ENCODE measurements around the gene MORF4L2.
"Not testable (repeated sequence)": the region's sequence is repeated elsewhere in the genome, so short reads cannot be mapped to it uniquely, and the experiment has no call there.

Gene MORF4L2

DNA sequence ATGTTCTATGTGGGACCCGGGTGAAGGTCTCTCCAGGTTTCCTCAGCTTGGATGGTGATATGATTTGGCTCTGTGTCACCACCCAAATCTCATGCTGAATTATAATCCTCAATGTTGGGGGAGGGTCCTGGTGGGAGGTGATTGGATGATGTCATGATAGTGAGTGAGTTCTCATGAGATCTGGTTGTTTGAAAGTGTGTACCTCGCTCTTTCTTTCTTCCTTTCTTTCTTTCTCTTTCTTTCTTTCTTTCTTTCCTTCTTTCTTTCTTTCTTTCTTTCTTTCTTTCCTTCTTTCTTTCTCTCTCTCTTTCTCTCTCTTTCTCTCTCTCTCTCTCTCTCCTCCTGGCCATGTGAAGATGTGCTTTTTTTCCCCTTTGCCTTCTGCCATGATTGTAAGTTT is 27.0 kb downstream of the MORF4L2 start:
- peaks cover 0 to 14% (median 2%) of the 10 kb centered on the region in 5 experiments for H3K27me3 ChIP-seq (replicated peaks in 2 of 5; ENCODE audit: control insufficient read depth in 4 of 5, insufficient read depth in 5 of 5, low read length in 4 of 5)
- H3K4me3 ChIP-seq (ENCODE audit: control insufficient read depth in 1 of 7, extremely low read depth in 1 of 7, insufficient read depth in 4 of 7, low read depth in 2 of 7, low read length in 6 of 7); DNase-seq; POLR2A ChIA-PET; H3K4me1 ChIP-seq (ENCODE audit: control extremely low read depth in 1 of 4, control insufficient read depth in 4 of 4, insufficient read depth in 4 of 4, low read length in 3 of 4); CTCF ChIA-PET; H3K27ac ChIP-seq (ENCODE audit: insufficient read depth in 1 of 2, low read depth in 1 of 2, low read length in 2 of 2, poor library complexity in 1 of 2, severe bottlenecking in 2 of 2); H3K36me3 ChIP-seq (ENCODE audit: control insufficient read depth in 4 of 4, insufficient read depth in 4 of 4, low read length in 3 of 4); H3K9me3 ChIP-seq (ENCODE audit: control extremely low read depth in 1 of 5, control insufficient read depth in 4 of 5, insufficient read depth in 2 of 5, low read depth in 1 of 5, low read length in 4 of 5): not testable (repeated sequence)
- no CpG with 5 or more reads among the region's 2 CpGs for WGBS (ENCODE audit: insufficient coverage)

DNA sequence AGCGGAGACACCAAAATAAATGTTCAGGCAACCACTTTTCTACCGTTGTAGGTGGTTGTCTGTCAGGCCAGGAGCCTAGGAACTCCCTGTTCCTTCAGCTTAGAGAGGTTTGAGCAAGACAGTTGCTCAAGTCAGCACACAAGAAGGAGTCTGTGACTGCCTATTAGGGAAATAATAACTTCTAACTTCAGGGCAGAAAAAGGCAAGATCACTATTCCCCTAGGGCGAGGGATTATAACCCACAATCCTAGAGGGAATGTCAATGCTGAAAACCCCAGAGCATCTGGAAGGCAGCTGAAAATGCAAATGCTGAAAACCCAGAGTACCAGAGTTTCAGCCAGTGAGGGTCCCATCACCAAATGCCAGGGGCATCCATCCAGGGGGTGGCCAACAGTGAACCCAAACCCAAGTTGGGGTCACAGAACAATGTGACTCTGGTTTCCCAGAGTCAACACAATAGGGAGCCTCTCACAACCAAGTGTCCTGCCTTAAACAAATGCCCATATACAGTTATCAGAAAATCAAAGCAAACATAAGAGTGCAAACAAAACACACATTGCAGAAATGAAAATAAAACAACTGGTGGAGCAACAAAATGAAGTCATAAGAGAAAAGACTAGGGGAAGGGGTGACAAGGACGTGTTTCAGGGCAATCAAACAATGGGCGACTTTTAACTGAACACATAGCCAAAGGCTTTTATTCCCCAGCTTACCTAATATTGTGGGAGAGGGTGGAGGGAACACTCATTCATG is 27.6 kb downstream of the MORF4L2 start:
- H3K27ac ChIP-seq (ENCODE audit: insufficient read depth in 1 of 2, low read depth in 1 of 2, low read length in 2 of 2, poor library complexity in 1 of 2, severe bottlenecking in 2 of 2) = no peak overlapping the region
- H3K9me3 ChIP-seq (ENCODE audit: control extremely low read depth in 1 of 5, control insufficient read depth in 4 of 5, insufficient read depth in 2 of 5, low read depth in 1 of 5, low read length in 4 of 5) = no peaks in the 10 kb centered on the region
- no peak overlapping the region for H3K4me3 ChIP-seq (ENCODE audit: control insufficient read depth in 1 of 7, extremely low read depth in 1 of 7, insufficient read depth in 4 of 7, low read depth in 2 of 7, low read length in 6 of 7)
- H3K4me1 ChIP-seq (ENCODE audit: control extremely low read depth in 1 of 4, control insufficient read depth in 4 of 4, insufficient read depth in 4 of 4, low read length in 3 of 4) = peaks cover 0 to 3% (median 0%) of the 10 kb centered on the region in 4 experiments
- ChIA-PET CTCF (no interaction called here), POLR2A (no interaction called here)
- no peaks in the 10 kb centered on the region for H3K36me3 ChIP-seq (ENCODE audit: control insufficient read depth in 4 of 4, insufficient read depth in 4 of 4, low read length in 3 of 4)
- 71% methylated on average over 5 of the region's 5 CpGs for WGBS (ENCODE audit: insufficient coverage)
- H3K27me3 ChIP-seq (replicated peaks in 2 of 5; ENCODE audit: control insufficient read depth in 4 of 5, insufficient read depth in 5 of 5, low read length in 4 of 5) = peaks cover 0 to 8% (median 2%) of the 10 kb centered on the region in 5 experiments
- DNase-seq = no peak

- DNase-seq; H3K27ac ChIP-seq (ENCODE audit: insufficient read depth in 1 of 2, low read depth in 1 of 2, low read length in 2 of 2, poor library complexity in 1 of 2, severe bottlenecking in 2 of 2); H3K9me3 ChIP-seq (ENCODE audit: control extremely low read depth in 1 of 5, control insufficient read depth in 4 of 5, insufficient read depth in 2 of 5, low read depth in 1 of 5, low read length in 4 of 5); POLR2A ChIA-PET; H3K27me3 ChIP-seq (replicated peaks in 2 of 5; ENCODE audit: control insufficient read depth in 4 of 5, insufficient read depth in 5 of 5, low read length in 4 of 5); H3K36me3 ChIP-seq (ENCODE audit: control insufficient read depth in 4 of 4, insufficient read depth in 4 of 4, low read length in 3 of 4); H3K4me1 ChIP-seq (ENCODE audit: control extremely low read depth in 1 of 4, control insufficient read depth in 4 of 4, insufficient read depth in 4 of 4, low read length in 3 of 4); H3K4me3 ChIP-seq (ENCODE audit: control insufficient read depth in 1 of 7, extremely low read depth in 1 of 7, insufficient read depth in 4 of 7, low read depth in 2 of 7, low read length in 6 of 7): not testable (repeated sequence)
- 100% methylated on average over 1 of the region's 2 CpGs for WGBS (ENCODE audit: insufficient coverage)
- CTCF ChIA-PET = interaction anchor here (1.7 kb wide), 1 partner anchor 10 kb away, joined by 5 read pairs; no protein-coding TSS in a partner anchor
Observed at GRCh38 chrX:103657066-103657465, 29.4 kb downstream of the MORF4L2 start.

DNA sequence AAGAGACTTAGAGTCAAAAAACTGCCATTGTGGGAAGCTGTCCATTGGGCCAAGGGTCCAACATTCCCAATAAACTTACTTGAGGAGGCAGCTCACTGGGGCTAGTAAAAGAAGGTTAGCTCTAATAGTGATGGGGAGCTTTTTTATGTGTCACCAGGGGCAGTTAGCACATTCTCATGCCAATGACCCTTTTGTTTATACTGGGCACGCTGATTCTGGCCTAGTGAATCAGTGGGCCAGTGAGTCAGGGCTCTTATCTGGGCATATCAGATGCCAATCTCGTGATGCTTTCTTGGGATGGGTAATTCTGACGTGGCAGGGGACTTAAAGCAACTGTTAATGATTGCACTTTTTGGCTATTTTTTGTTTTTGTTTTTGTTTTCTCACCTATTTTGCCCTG is 29.9 kb downstream of the MORF4L2 start:
- H3K36me3 ChIP-seq (ENCODE audit: control insufficient read depth in 4 of 4, insufficient read depth in 4 of 4, low read length in 3 of 4) = no peaks in the 10 kb centered on the region
- no peak for DNase-seq
- H3K9me3 ChIP-seq (ENCODE audit: control extremely low read depth in 1 of 5, control insufficient read depth in 4 of 5, insufficient read depth in 2 of 5, low read depth in 1 of 5, low read length in 4 of 5) = no peaks in the 10 kb centered on the region
- no peaks in the 10 kb centered on the region for H3K27me3 ChIP-seq (replicated peaks in 2 of 5; ENCODE audit: control insufficient read depth in 4 of 5, insufficient read depth in 5 of 5, low read length in 4 of 5)
- H3K4me1 ChIP-seq (ENCODE audit: control extremely low read depth in 1 of 4, control insufficient read depth in 4 of 4, insufficient read depth in 4 of 4, low read length in 3 of 4) = peaks cover 0 to 3% (median 0%) of the 10 kb centered on the region in 4 experiments
- ChIA-PET POLR2A (no interaction called here), CTCF (interaction anchor here (1.7 kb wide), 1 partner anchor 10 kb away, joined by 5 read pairs; no protein-coding TSS in a partner anchor)
- H3K4me3 ChIP-seq (ENCODE audit: control insufficient read depth in 1 of 7, extremely low read depth in 1 of 7, insufficient read depth in 4 of 7, low read depth in 2 of 7, low read length in 6 of 7) = no peak overlapping the region
- WGBS (ENCODE audit: insufficient coverage) = 48% methylated on average over 2 of the region's 3 CpGs
- no peak overlapping the region for H3K27ac ChIP-seq (ENCODE audit: insufficient read depth in 1 of 2, low read depth in 1 of 2, low read length in 2 of 2, poor library complexity in 1 of 2, severe bottlenecking in 2 of 2)

DNA sequence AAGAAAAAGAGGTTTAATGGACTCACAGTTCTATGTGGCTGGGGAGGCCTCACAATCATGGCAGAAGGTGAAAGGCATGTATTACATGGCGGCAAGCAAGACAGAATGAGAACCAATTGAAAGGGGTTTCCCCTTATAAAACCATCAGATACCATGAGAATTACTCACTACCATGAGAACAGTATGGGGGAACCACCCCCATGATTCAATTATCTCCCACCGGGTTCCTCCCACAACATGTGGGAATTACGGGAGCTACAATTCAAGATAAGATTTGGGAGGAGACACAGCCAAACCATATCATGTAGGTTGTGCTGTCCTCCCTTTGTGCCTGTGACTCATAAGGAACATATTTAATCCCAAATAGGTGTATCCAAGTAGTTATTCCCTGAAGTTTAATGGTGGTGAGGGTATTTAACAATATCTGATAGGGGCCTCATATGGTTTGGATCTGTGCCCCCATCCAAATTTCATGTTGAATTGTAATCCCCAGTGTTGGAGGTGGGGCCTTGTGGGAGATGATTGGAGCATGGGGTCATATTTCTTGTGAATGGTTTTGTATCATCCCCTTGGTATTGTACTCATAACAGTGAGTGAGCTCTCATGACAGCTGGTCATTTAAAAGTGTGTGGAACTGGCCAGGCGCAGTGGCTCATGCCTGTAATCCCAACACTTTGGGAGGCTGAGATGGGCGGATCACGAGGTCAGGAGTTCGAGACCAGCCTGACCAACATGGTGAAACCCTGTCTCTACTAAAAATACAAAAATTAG is 31.1 kb downstream of the MORF4L2 start:
- H3K4me1 ChIP-seq (ENCODE audit: control extremely low read depth in 1 of 4, control insufficient read depth in 4 of 4, insufficient read depth in 4 of 4, low read length in 3 of 4); CTCF ChIA-PET; H3K27ac ChIP-seq (ENCODE audit: insufficient read depth in 1 of 2, low read depth in 1 of 2, low read length in 2 of 2, poor library complexity in 1 of 2, severe bottlenecking in 2 of 2); DNase-seq; H3K27me3 ChIP-seq (replicated peaks in 2 of 5; ENCODE audit: control insufficient read depth in 4 of 5, insufficient read depth in 5 of 5, low read length in 4 of 5); H3K4me3 ChIP-seq (ENCODE audit: control insufficient read depth in 1 of 7, extremely low read depth in 1 of 7, insufficient read depth in 4 of 7, low read depth in 2 of 7, low read length in 6 of 7); H3K9me3 ChIP-seq (ENCODE audit: control extremely low read depth in 1 of 5, control insufficient read depth in 4 of 5, insufficient read depth in 2 of 5, low read depth in 1 of 5, low read length in 4 of 5); POLR2A ChIA-PET; H3K36me3 ChIP-seq (ENCODE audit: control insufficient read depth in 4 of 4, insufficient read depth in 4 of 4, low read length in 3 of 4): not testable (repeated sequence)
- 93% methylated on average over 3 of the region's 7 CpGs for WGBS (ENCODE audit: insufficient coverage)

DNA sequence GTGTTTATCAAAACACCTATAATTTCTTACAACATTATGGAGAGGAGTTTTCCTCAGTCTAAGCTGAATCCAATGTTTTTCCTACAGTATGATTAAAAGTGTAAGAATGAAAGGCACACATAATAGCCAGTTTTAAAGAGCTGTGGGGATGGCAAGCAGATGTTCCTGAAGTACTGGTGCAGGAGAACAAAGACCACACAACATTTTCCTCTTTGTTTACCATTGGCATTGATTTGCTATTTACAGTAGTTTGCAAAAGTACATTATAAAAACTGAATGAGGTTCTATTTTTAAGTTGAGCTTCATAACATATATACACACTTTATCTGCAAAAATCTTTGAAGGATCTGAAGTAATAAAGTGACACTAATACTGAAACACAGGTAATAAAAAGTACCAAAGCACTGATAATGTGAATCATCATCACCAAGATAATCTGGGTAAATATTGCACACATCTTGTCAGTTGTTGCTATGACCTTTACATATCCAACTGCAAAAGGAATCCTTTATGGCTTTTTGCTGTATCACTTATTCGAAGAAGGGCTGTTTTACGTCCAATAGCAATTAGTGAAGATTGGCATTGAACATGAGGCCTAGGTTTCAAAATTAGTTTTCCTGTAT is 35.2 kb downstream of the MORF4L2 start:
- Histone ChIP-seq H3K9me3 (ENCODE audit: control extremely low read depth in 1 of 5, control insufficient read depth in 4 of 5, insufficient read depth in 2 of 5, low read depth in 1 of 5, low read length in 4 of 5) (no peaks in the 10 kb centered on the region), H3K4me3 (ENCODE audit: control insufficient read depth in 1 of 7, extremely low read depth in 1 of 7, insufficient read depth in 4 of 7, low read depth in 2 of 7, low read length in 6 of 7) (no peak overlapping the region), H3K4me1 (ENCODE audit: control extremely low read depth in 1 of 4, control insufficient read depth in 4 of 4, insufficient read depth in 4 of 4, low read length in 3 of 4) (no peaks in the 10 kb centered on the region), H3K36me3 (ENCODE audit: control insufficient read depth in 4 of 4, insufficient read depth in 4 of 4, low read length in 3 of 4) (no peaks in the 10 kb centered on the region), H3K27ac (ENCODE audit: insufficient read depth in 1 of 2, low read depth in 1 of 2, low read length in 2 of 2, poor library complexity in 1 of 2, severe bottlenecking in 2 of 2) (no peak overlapping the region), H3K27me3 (replicated peaks in 2 of 5; ENCODE audit: control insufficient read depth in 4 of 5, insufficient read depth in 5 of 5, low read length in 4 of 5) (no peaks in the 10 kb centered on the region)
- ChIA-PET POLR2A (no interaction called here), CTCF (no interaction called here)
- no peak for DNase-seq
- 92% methylated on average over 2 of the region's 2 CpGs for WGBS (ENCODE audit: insufficient coverage)

- no peaks in the 10 kb centered on the region for H3K4me1 ChIP-seq (ENCODE audit: control extremely low read depth in 1 of 4, control insufficient read depth in 4 of 4, insufficient read depth in 4 of 4, low read length in 3 of 4)
- H3K36me3 ChIP-seq (ENCODE audit: control insufficient read depth in 4 of 4, insufficient read depth in 4 of 4, low read length in 3 of 4) = no peaks in the 10 kb centered on the region
- H3K27ac ChIP-seq (ENCODE audit: insufficient read depth in 1 of 2, low read depth in 1 of 2, low read length in 2 of 2, poor library complexity in 1 of 2, severe bottlenecking in 2 of 2) = no peak overlapping the region
- POLR2A ChIA-PET = no interaction called here
- DNase-seq = no peak
- CTCF ChIA-PET = no interaction called here
- H3K27me3 ChIP-seq (replicated peaks in 2 of 5; ENCODE audit: control insufficient read depth in 4 of 5, insufficient read depth in 5 of 5, low read length in 4 of 5) = no peaks in the 10 kb centered on the region
- H3K4me3 ChIP-seq (ENCODE audit: control insufficient read depth in 1 of 7, extremely low read depth in 1 of 7, insufficient read depth in 4 of 7, low read depth in 2 of 7, low read length in 6 of 7) = no peak overlapping the region
- 60% methylated on average over 1 of the region's 1 CpG for WGBS (ENCODE audit: insufficient coverage)
- H3K9me3 ChIP-seq (ENCODE audit: control extremely low read depth in 1 of 5, control insufficient read depth in 4 of 5, insufficient read depth in 2 of 5, low read depth in 1 of 5, low read length in 4 of 5) = no peaks in the 10 kb centered on the region
Observed at GRCh38 chrX:103647630-103648029, 38.9 kb downstream of the MORF4L2 start.
